Measurements from ENCODE around the gene PSMB9. TPM values are rescaled to one million over a fixed set of nuclear protein-coding genes. Genes with fewer than 3 reads are reported as not detected.

The PSMB9 gene
- total RNA-seq, 2 donors from 2014 or later, result 26.3 to 72.2 TPM

GRCh38 chr6:32886681-32887383 is 32.8 kb downstream of the PSMB9 start:
- no peak for DNase-seq
- intact Hi-C loops (cut with DNase I, micrococcal nuclease), result loop anchor here in 1 of 2 donors (5.0 kb wide), 2 partner anchors 45 to 95 kb away; no protein-coding TSS in a partner anchor
- ATAC-seq, result peak; percentile 43

- ATAC-seq (no peak), DNase-seq (no peak)
- intact Hi-C loops (cut with DNase I, micrococcal nuclease), result loop anchor here in 1 of 2 donors (5.0 kb wide), 2 partner anchors 45 to 95 kb away; no protein-coding TSS in a partner anchor
These were observed 33.6 kb downstream of the PSMB9 start for GRCh38 chr6:32887616-32888015.

- intact Hi-C loops (cut with DNase I, micrococcal nuclease), result loop anchor here in 1 of 2 donors (5.0 kb wide), 2 partner anchors 44 to 94 kb away; no protein-coding TSS in a partner anchor
- ATAC-seq, result no peak
- DNase-seq, result no peak
These were observed 34.6 kb downstream of the PSMB9 start for GRCh38 chr6:32888576-32888975.

DNA sequence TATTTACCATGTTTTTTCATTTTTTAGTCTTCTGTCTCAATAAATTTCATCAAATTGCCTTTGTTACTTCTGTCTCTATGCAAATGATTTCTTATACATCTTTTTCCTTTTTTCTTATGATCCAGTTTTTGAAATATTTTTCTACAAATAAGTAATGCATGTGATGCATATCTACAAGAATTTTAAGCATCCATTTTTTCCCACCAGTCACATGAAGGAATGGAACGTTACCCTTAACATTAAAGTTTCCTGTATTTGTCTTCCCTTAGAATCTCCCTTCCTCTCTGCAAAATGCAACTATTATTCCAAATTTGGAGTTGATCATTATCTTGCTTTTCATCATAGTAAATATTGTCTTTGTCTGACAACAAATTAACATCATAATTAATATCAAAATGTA is 35.5 kb downstream of the PSMB9 start:
- DNase-seq (no peak), ATAC-seq (no peak)
- intact Hi-C loops (cut with DNase I, micrococcal nuclease), result loop anchor here in 1 of 2 donors (5.0 kb wide), 2 partner anchors 43 to 93 kb away; no protein-coding TSS in a partner anchor

DNA sequence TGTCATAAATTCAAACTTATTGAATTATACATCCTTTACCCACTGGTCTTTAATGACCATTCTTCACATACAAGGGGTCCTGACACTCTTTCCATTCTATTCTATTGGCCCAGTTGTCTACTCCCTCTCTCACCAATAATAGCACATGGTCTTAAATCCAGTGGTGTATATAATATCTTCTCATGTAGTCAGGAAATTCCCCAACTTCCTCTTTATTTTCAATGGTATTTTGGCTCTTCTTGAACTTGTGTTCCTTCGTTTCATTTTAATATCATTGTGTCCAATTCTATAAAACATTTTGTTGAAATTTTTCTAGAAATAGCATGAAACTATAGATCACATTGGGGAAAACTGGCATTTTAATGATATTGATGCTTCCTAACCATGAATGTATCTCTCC is 36.8 kb downstream of the PSMB9 start:
- DNase-seq (no peak), ATAC-seq (no peak)
- intact Hi-C loops (cut with DNase I, micrococcal nuclease), result no loop called here

DNA sequence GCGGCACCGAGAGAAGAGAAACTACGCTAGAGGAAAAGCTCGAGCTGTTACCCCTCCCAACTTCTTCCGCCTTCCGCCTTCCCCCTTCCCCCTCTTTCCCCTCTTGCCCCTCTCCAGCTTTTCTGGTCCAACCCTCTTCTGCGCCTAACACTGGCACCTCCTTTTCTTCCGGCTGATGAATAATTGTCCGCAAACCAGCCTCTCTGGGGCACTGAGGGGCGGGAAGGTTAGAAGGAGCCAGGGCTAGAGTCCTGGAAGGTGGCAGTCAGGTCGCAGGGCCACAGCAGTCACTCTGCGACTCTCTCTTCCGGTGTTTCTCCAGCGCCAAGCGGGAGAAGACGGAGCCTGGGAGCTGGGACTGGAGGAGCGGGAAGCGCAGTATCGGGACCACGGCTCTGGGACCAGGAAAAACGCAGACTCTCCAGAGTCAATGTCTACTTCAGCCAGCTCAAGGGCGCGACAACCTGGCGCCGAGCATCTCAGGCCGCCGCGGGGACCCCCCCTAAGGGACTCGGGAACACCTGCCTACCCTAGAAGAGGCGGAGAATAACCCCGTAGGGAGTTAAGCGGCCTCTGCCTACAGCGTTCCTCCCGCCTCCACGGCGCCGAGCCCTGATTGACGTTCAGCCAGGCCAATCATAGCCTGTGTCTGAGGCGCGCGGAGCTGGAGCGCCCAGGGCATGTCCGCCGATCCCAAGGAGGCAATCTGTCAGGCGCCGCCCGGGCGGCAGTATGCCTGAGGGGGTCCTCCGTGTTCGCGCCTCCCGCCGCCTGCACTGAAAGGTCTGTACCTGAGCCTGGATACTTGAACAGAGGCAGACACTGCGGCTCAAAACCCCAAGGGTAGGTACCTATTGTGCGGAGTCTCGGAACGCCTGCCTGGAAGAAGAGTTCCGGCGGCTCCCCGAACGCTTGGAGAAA is 40.4 kb downstream of the PSMB9 start:
- DNase-seq (peak; percentile 93 to 95), ATAC-seq (peak; percentile 97)
- intact Hi-C loops (cut with DNase I, micrococcal nuclease), result no loop called here

- no peak for DNase-seq
These were observed 41.0 kb downstream of the PSMB9 start for GRCh38 chr6:32895006-32895345.

GRCh38 chr6:32903952-32904351 is 50.0 kb downstream of the PSMB9 start:
- DNase-seq (no peak), ATAC-seq (no peak)
- intact Hi-C loops (cut with DNase I, micrococcal nuclease), result no loop called here

More at GRCh38 chr6:32895006-32895345, 41.0 kb downstream of the PSMB9 start:
- intact Hi-C loops (cut with DNase I, micrococcal nuclease), result no loop called here
- ATAC-seq, result peak; percentile 38

DNA sequence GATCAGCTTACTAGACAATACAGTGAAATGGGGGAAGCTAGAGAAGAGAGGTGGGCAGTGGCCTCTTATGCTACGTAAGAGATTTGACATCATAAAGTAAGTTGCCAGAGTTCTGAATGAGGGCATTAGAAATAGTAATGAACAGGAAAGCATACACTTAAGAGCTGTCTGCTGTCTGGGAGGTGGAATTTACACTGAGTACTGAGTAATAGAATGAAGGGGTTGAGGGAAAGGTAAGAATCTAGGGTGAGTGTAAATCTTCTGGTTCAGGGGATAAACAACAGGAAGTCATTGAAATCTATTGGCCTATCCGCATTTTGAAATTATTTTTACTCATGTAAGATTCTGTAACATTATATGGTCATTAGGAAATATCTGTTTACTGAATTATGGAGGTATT is 51.1 kb downstream of the PSMB9 start:
- DNase-seq (no peak), ATAC-seq (no peak)
- intact Hi-C loops (cut with DNase I, micrococcal nuclease), result no loop called here

GRCh38 chr6:32906539-32906938 is 52.5 kb downstream of the PSMB9 start:
- DNase-seq (no peak), ATAC-seq (no peak)
- intact Hi-C loops (cut with DNase I, micrococcal nuclease), result no loop called here

DNA sequence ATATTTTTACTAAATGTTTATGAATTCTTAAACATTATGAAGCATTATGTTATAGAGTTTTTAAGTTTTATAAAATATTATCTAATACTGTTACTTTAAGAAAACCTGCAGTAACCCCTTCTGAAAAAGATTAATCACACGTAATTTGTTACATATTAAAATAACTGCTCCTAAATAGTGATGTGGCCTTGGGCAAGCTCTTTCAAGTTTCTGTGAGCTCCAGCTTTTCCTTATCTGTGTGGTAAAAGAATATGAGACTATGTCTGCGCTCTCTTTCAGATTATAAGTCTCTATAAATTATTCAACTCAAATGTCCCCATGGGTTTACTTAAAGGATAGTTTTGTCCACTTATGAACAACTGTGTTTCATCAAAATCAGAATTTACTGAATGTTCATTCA is 54.9 kb downstream of the PSMB9 start:
- DNase-seq (no peak), ATAC-seq (no peak)
- intact Hi-C loops (cut with DNase I, micrococcal nuclease), result no loop called here

Other genes starting within 250 kb of the PSMB9 start
- gene HLA-DQA1, start 216.8 kb upstream of the PSMB9 start, total RNA-seq, result 10 to 100 TPM in 1 of 2 donors, 1 to 10 TPM in 1; 5.1 to 45.0 TPM
- gene HLA-DQB1, start 187.5 kb upstream of the PSMB9 start, total RNA-seq, result 10 to 100 TPM in 1 of 2 donors, 1 to 10 TPM in 1; 6.6 to 39.3 TPM
- gene HLA-DQA2, start 112.8 kb upstream of the PSMB9 start, total RNA-seq, result 1 to 10 TPM in 1 of 2 donors, not detected in 1; 1.2 TPM
- under 1 TPM; 0.58 to 0.95 TPM for gene HLA-DQB2, start 90.7 kb upstream of the PSMB9 start, total RNA-seq
- gene HLA-DOB, start 37.2 kb upstream of the PSMB9 start, total RNA-seq, result 1 to 10 TPM in 1 of 2 donors, under 1 TPM in 1; 0.64 to 1.7 TPM
- 100 to 1,000 TPM in 1 of 2 donors, 10 to 100 TPM in 1; 38.9 to 109 TPM for gene TAP2, start 15.5 kb upstream of the PSMB9 start, total RNA-seq
- 100 to 1,000 TPM; 110 to 168 TPM for gene PSMB8, start 10.1 kb upstream of the PSMB9 start, total RNA-seq
- gene TAP1, start 488 bp upstream of the PSMB9 start, total RNA-seq, result 100 to 1,000 TPM in 1 of 2 donors, 10 to 100 TPM in 1; 73.5 to 118 TPM
- gene HLA-DMB, start 86.8 kb downstream of the PSMB9 start, total RNA-seq, result 10 to 100 TPM in 1 of 2 donors, 1 to 10 TPM in 1; 4.0 to 21.3 TPM
- gene HLA-DMA, start 98.9 kb downstream of the PSMB9 start, total RNA-seq, result 10 to 100 TPM; 11.8 to 22.1 TPM
- gene BRD2, start 114.4 kb downstream of the PSMB9 start, total RNA-seq, result 100 to 1,000 TPM; 128 TPM
- 1 to 10 TPM in 1 of 2 donors, under 1 TPM in 1; 0.92 to 4.7 TPM for gene HLA-DOA, start 155.4 kb downstream of the PSMB9 start, total RNA-seq
- 100 to 1,000 TPM in 1 of 2 donors, 10 to 100 TPM in 1; 14.8 to 103 TPM for gene HLA-DPA1, start 219.5 kb downstream of the PSMB9 start, total RNA-seq
- gene HLA-DPB1, start 221.8 kb downstream of the PSMB9 start, total RNA-seq, result 10 to 100 TPM; 15.1 to 65.5 TPM